Esophagus (tissue), 2 donors: ENCODE results near the gene SRGN. TPM values are rescaled to one million over a fixed set of nuclear protein-coding genes. Genes with fewer than 3 reads are reported as not detected.

Source experiments
- H3K27ac ChIP-seq, 2 donors: one replicate each; pipeline ENCODE4 v1.5.1; 2013; ENCODE audit warnings: low read depth in 2 of 2, mild to moderate bottlenecking in 2 of 2, inconsistent platforms in 1 of 2, low read length in 1 of 2, moderate library complexity in 1 of 2
- H3K27me3 ChIP-seq, 2 donors: one replicate each; pipeline ENCODE4 v1.6.1; 2013; ENCODE audit warnings: low read length in 2 of 2, control low read depth in 1 of 2, mild to moderate bottlenecking in 1 of 2; ENCODE audit not compliant: insufficient read depth in 2 of 2, control insufficient read depth in 1 of 2
- H3K36me3 ChIP-seq, 2 donors: one replicate each; pipeline ENCODE4 v1.6.1; 2013; ENCODE audit warnings: low read length in 1 of 2; ENCODE audit not compliant: control insufficient read depth in 2 of 2, insufficient read depth in 2 of 2
- H3K4me1 ChIP-seq, 2 donors: one replicate each; pipeline ENCODE4 v1.6.1; 2013; ENCODE audit warnings: low read length in 1 of 2; ENCODE audit not compliant: control insufficient read depth in 2 of 2, insufficient read depth in 2 of 2
- H3K4me3 ChIP-seq, 2 donors: one replicate each; pipeline ENCODE4 v1.5.1; 2013; ENCODE audit warnings: low read length in 2 of 2, mild to moderate bottlenecking in 2 of 2, low read depth in 1 of 2, moderate library complexity in 1 of 2
- H3K9me3 ChIP-seq, 2 donors: one replicate each; pipeline ENCODE4 v1.6.1; 2013; ENCODE audit warnings: mild to moderate bottlenecking in 2 of 2, low read depth in 1 of 2, low read length in 1 of 2, moderate library complexity in 1 of 2; ENCODE audit not compliant: control insufficient read depth in 2 of 2, insufficient read depth in 1 of 2
- WGBS, 2 donors: extraction: QIAGEN DNeasy Blood & Tissue Kit; methylation state at CpG; one replicate each; pipeline ENCODE4 v1.1.7; 2013; 5-methylcytosine and 5-hydroxymethylcytosine counted together
- polyA plus RNA-seq, 2 donors: library from polyadenylated mRNA; stranded (reverse); fragments of 200-250 nt; gene quantifications; one replicate each; pipeline ENCODE4 v1.2.3, GENCODE V29; 2013
- donor health status: healthy with polysubstance abuse.
- donor health status: Bipolar disorder and iron deficiency.

SRGN gene
- polyA plus RNA-seq, 2 donors, result 7.3 to 14.9 TPM

GRCh38 chr10:69048103-69048502, 39.8 kb upstream of the SRGN start:
- Histone ChIP-seq H3K4me3 (no peak overlapping the region), H3K36me3 (no peaks in the 10 kb centered on the region), H3K9me3 (no peaks in the 10 kb centered on the region), H3K27ac (no peak overlapping the region), H3K4me1 (peaks cover 0 to 8% of the 10 kb centered on the region in 2 donors), H3K27me3 (no peaks in the 10 kb centered on the region)
- 55 to 60% methylated on average over 8 of the region's 8 CpGs for WGBS, 2 donors

GRCh38 chr10:69049566-69049961, 38.3 kb upstream of the SRGN start:
- 77 to 84% methylated on average over 6 of the region's 6 CpGs for WGBS, 2 donors
- no peak overlapping the region for H3K27ac ChIP-seq
- peaks cover 0 to 8% of the 10 kb centered on the region in 2 donors for H3K4me1 ChIP-seq
- no peaks in the 10 kb centered on the region for H3K36me3 ChIP-seq
- H3K9me3 ChIP-seq, result no peaks in the 10 kb centered on the region
- no peak overlapping the region for H3K4me3 ChIP-seq
- no peaks in the 10 kb centered on the region for H3K27me3 ChIP-seq

- Histone ChIP-seq H3K36me3 (no peaks in the 10 kb centered on the region), H3K27me3 (no peaks in the 10 kb centered on the region), H3K27ac (no peak overlapping the region), H3K4me3 (no peak overlapping the region), H3K4me1 (peaks cover 0 to 2% of the 10 kb centered on the region in 2 donors), H3K9me3 (no peaks in the 10 kb centered on the region)
- 71 to 73% methylated on average over 3 of the region's 3 CpGs for WGBS, 2 donors
These were observed 36.6 kb upstream of the SRGN start for GRCh38 chr10:69051303-69051702.

GRCh38 chr10:69051710-69052487, 36.0 kb upstream of the SRGN start:
- Histone ChIP-seq H3K27ac (peak overlapping the region in 1 of 2 donors; percentile 3), H3K36me3 (no peaks in the 10 kb centered on the region), H3K4me3 (no peak overlapping the region), H3K27me3 (no peaks in the 10 kb centered on the region), H3K9me3 (no peaks in the 10 kb centered on the region), H3K4me1 (peaks cover 0 to 2% of the 10 kb centered on the region in 2 donors)
- 80 to 82% methylated on average over 10 of the region's 10 CpGs for WGBS, 2 donors

- no peak overlapping the region for H3K4me3 ChIP-seq
- H3K27ac ChIP-seq, result no peak overlapping the region
- H3K9me3 ChIP-seq, result no peaks in the 10 kb centered on the region
- WGBS, 2 donors, result 75% methylated on average over 6 of the region's 6 CpGs
- H3K27me3 ChIP-seq, result no peaks in the 10 kb centered on the region
- no peaks in the 10 kb centered on the region for H3K36me3 ChIP-seq
- H3K4me1 ChIP-seq, result peaks cover 0 to 2% of the 10 kb centered on the region in 2 donors
These were observed 35.2 kb upstream of the SRGN start for GRCh38 chr10:69052736-69053135.

- Histone ChIP-seq H3K27me3 (no peaks in the 10 kb centered on the region), H3K36me3 (no peaks in the 10 kb centered on the region), H3K27ac (no peak overlapping the region), H3K4me3 (no peak overlapping the region), H3K4me1 (peaks cover 0 to 2% of the 10 kb centered on the region in 2 donors), H3K9me3 (no peaks in the 10 kb centered on the region)
- WGBS, 2 donors, result 81% methylated on average over 2 of the region's 2 CpGs
These were observed 32.7 kb upstream of the SRGN start for GRCh38 chr10:69055241-69055640.

GRCh38 chr10:69056129-69056528, 31.8 kb upstream of the SRGN start:
- Histone ChIP-seq H3K4me1 (peaks cover 0 to 2% of the 10 kb centered on the region in 2 donors), H3K27me3 (no peaks in the 10 kb centered on the region), H3K36me3 (no peaks in the 10 kb centered on the region), H3K9me3 (no peaks in the 10 kb centered on the region), H3K27ac (peak overlapping the region in 1 of 2 donors; percentile 1), H3K4me3 (no peak overlapping the region)
- 45 to 51% methylated on average over 7 of the region's 7 CpGs for WGBS, 2 donors

- Histone ChIP-seq H3K27me3 (no peaks in the 10 kb centered on the region), H3K9me3 (no peaks in the 10 kb centered on the region), H3K4me1 (peaks cover 0 to 1% of the 10 kb centered on the region in 2 donors), H3K4me3 (no peak overlapping the region), H3K36me3 (no peaks in the 10 kb centered on the region), H3K27ac (peak overlapping the region in 1 of 2 donors; percentile 34)
- WGBS, 2 donors, result 80 to 82% methylated on average over 14 of the region's 14 CpGs
These were observed 31.2 kb upstream of the SRGN start for GRCh38 chr10:69056536-69057260.

GRCh38 chr10:69057261-69057950, 30.5 kb upstream of the SRGN start:
- no peaks in the 10 kb centered on the region for H3K27me3 ChIP-seq
- no peaks in the 10 kb centered on the region for H3K36me3 ChIP-seq
- H3K4me1 ChIP-seq, result peaks cover 0 to 3% of the 10 kb centered on the region in 2 donors
- WGBS, 2 donors, result 49 to 51% methylated on average over 14 of the region's 14 CpGs
- H3K27ac ChIP-seq, result peak overlapping the region; percentile 9 to 11
- H3K9me3 ChIP-seq, result no peaks in the 10 kb centered on the region
- no peak overlapping the region for H3K4me3 ChIP-seq
